ENCODE data around the gene ZBTB46. TPM values are rescaled to one million over a fixed set of nuclear protein-coding genes. Genes with fewer than 3 reads are reported as not detected.

ZBTB46 gene
- polyA plus RNA-seq, 3 donors: 0.07 to 2.3 (median 0.37) TPM

DNA sequence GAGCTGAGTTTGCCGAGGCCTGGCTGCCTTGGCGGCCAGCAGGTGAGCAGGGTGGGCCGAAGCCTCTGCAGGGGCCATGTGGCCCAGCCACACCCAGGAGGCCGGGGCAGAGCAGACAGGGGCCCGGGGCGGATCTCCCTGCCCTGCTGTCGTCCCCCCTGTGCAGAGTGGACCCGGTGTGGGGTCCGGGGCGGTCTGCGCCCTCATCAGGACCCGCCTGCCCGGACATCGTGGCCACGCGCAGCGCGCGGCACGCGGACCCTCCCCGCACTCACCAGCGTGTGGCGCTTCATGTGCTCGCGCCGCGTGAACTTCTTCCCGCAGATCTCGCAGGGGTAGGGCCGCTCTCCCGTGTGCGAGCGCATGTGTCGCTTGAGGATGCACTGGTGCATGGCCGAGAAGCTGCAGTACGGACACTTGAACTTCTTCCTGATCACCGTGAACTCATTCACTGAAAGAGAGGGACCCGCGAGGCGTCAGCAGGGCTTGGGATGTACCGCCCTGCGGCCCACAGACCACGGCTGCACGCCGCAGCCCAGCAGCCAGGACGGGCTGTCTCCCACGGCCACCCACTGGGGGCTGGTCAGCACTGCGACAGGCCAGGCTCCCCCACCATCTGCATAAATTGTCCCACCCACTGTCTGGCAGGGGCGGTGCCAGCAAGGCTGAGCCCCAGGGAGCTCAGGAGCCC is 78.5 kb downstream of the ZBTB46 start:
- H3K9me3 ChIP-seq (replicated peaks in 1 of 2; ENCODE audit: control insufficient read depth in 1 of 2, insufficient read depth in 1 of 2, low read length in 2 of 2): no peaks in the 10 kb centered on the region
- Mint-ChIP-seq H3K36me3 (no peaks in the 10 kb centered on the region), H3K9me3 (no peaks in the 10 kb centered on the region), H3K27me3 (ENCODE audit: low read depth in 3 of 3) (peaks cover 2 to 8% (median 3%) of the 10 kb centered on the region in 3 donors), H3K27ac (no peak overlapping the region), H3K4me1 (no peaks in the 10 kb centered on the region), H3K4me3 (no peak overlapping the region)
- no peaks in the 10 kb centered on the region for H3K4me1 ChIP-seq (ENCODE audit: control insufficient read depth in 1 of 2, insufficient read depth in 2 of 2, low read length in 2 of 2)
- intact Hi-C loops (cut with micrococcal nuclease): no loop called here
- WGBS (ENCODE audit: insufficient coverage): 97% methylated on average over 39 of the region's 50 CpGs
- no peak overlapping the region for H3K4me2 ChIP-seq (replicated peaks; ENCODE audit: extremely low read depth, low read length, poor library complexity, severe bottlenecking)
- no peaks in the 10 kb centered on the region for H3K36me3 ChIP-seq (replicated peaks in 1 of 2; ENCODE audit: control insufficient read depth in 1 of 2, insufficient read depth in 2 of 2, low read length in 2 of 2)
- H3K27me3 ChIP-seq (ENCODE audit: control insufficient read depth in 2 of 2, insufficient read depth in 2 of 2, low read length in 2 of 2): no peaks in the 10 kb centered on the region
- no peak overlapping the region for H3K4me3 ChIP-seq (replicated peaks in 1 of 3; ENCODE audit: low read depth in 2 of 3, low read length in 3 of 3)
- TF ChIP-seq, protein P1, sequence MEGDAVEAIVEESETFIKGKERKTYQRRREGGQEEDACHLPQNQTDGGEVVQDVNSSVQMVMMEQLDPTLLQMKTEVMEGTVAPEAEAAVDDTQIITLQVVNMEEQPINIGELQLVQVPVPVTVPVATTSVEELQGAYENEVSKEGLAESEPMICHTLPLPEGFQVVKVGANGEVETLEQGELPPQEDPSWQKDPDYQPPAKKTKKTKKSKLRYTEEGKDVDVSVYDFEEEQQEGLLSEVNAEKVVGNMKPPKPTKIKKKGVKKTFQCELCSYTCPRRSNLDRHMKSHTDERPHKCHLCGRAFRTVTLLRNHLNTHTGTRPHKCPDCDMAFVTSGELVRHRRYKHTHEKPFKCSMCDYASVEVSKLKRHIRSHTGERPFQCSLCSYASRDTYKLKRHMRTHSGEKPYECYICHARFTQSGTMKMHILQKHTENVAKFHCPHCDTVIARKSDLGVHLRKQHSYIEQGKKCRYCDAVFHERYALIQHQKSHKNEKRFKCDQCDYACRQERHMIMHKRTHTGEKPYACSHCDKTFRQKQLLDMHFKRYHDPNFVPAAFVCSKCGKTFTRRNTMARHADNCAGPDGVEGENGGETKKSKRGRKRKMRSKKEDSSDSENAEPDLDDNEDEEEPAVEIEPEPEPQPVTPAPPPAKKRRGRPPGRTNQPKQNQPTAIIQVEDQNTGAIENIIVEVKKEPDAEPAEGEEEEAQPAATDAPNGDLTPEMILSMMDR (IDR thresholded peaks at IDR 0.05): no peak
- DNase-seq: no peak
- H4K20me1 ChIP-seq (ENCODE audit: insufficient read depth, low read length): no peaks in the 10 kb centered on the region
- no peak overlapping the region for H3K9ac ChIP-seq (ENCODE audit: insufficient read depth, low read length, poor library complexity, severe bottlenecking)
- H2AFZ ChIP-seq (ENCODE audit: insufficient read depth, low read depth, low read length, poor library complexity, severe bottlenecking): no peak overlapping the region
- no peaks in the 10 kb centered on the region for H3K79me2 ChIP-seq (ENCODE audit: insufficient read depth, low read length)
- no peak overlapping the region for H3K27ac ChIP-seq (ENCODE audit: low read depth in 1 of 2, low read length in 2 of 2)

DNA sequence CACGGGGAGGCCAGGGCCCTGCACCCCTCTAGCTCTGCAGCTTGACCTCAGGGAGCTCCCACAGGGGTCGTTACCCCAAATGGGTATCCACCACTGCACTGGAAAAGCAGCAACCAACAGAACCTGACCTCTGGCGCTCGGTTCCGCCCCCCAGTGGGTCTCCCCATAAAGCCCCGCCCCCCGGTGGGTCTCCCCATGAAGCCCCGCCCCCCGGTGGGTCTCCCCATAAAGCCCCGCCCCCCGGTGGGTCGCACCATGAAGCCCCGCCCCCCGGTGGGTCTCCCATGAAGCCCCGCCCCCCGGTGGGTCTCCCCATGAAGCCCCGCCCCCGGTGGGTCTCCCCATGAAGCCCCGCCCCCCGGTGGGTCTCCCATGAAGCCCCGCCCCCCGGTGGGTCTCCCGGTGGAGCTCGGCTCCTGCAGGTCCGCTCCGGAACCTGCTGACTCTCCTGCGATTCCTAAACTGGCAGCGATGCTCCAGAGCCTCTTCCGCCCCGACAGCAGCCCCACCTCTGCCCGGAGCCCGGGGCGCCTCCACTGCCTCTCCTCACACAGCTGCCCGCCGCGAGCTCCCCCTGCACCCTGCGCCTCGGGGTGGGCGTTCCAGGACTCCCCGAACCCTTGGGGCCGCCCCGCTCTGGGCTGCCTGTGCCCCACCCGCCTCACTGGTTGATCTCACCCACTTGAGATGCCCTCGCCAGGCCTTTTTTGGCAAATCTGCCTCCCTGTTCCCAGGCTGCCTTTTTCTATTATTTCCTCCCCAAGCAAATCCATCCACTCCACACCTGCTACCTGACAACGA is 79.4 kb downstream of the ZBTB46 start:
- Mint-ChIP-seq H3K27ac (no peak overlapping the region), H3K4me1 (no peaks in the 10 kb centered on the region), H3K36me3 (no peaks in the 10 kb centered on the region), H3K9me3 (no peaks in the 10 kb centered on the region), H3K27me3 (ENCODE audit: low read depth in 3 of 3) (peaks cover 2 to 8% (median 2%) of the 10 kb centered on the region in 3 donors), H3K4me3 (no peak overlapping the region)
- Histone ChIP-seq H4K20me1 (ENCODE audit: insufficient read depth, low read length) (no peaks in the 10 kb centered on the region), H2AFZ (ENCODE audit: insufficient read depth, low read depth, low read length, poor library complexity, severe bottlenecking) (no peak overlapping the region), H3K9me3 (replicated peaks in 1 of 2; ENCODE audit: control insufficient read depth in 1 of 2, insufficient read depth in 1 of 2, low read length in 2 of 2) (no peaks in the 10 kb centered on the region), H3K4me1 (ENCODE audit: control insufficient read depth in 1 of 2, insufficient read depth in 2 of 2, low read length in 2 of 2) (no peaks in the 10 kb centered on the region), H3K4me3 (replicated peaks in 1 of 3; ENCODE audit: low read depth in 2 of 3, low read length in 3 of 3) (no peak overlapping the region), H3K9ac (ENCODE audit: insufficient read depth, low read length, poor library complexity, severe bottlenecking) (no peak overlapping the region), H3K79me2 (ENCODE audit: insufficient read depth, low read length) (no peaks in the 10 kb centered on the region), H3K4me2 (replicated peaks; ENCODE audit: extremely low read depth, low read length, poor library complexity, severe bottlenecking) (no peak overlapping the region), H3K27me3 (ENCODE audit: control insufficient read depth in 2 of 2, insufficient read depth in 2 of 2, low read length in 2 of 2) (no peaks in the 10 kb centered on the region), H3K27ac (ENCODE audit: low read depth in 1 of 2, low read length in 2 of 2) (no peak overlapping the region), H3K36me3 (replicated peaks in 1 of 2; ENCODE audit: control insufficient read depth in 1 of 2, insufficient read depth in 2 of 2, low read length in 2 of 2) (no peaks in the 10 kb centered on the region)
- DNase-seq: no peak
- WGBS (ENCODE audit: insufficient coverage): 92% methylated on average over 30 of the region's 45 CpGs
- TF ChIP-seq, protein P1 (IDR thresholded peaks at IDR 0.05): no peak
- intact Hi-C loops (cut with micrococcal nuclease): no loop called here
